HG03280 (cell line): ENCODE measurements around the gene SH2D3C.
"Not testable (repeated sequence)": the region's sequence is repeated elsewhere in the genome, so short reads cannot be mapped to it uniquely, and the experiment has no call there.

Experiments used
- ATAC-seq: cut with Tn5 transposase; IDR thresholded peaks from one replicate; pipeline ENCODE4 v1.9.1; 2021; ENCODE audit warnings: mild to moderate bottlenecking, moderate library complexity; ENCODE audit not compliant: unreplicated experiment

SH2D3C gene

GRCh38 chr9:127785933-127786772, 7.7 kb upstream of the SH2D3C start, which contains the start of gene CDK9:
TSS of gene CDK9 (plus strand) at chr9:127786034. CDS start at chr9:127786149, 115 bp downstream.
- ATAC-seq: peak; percentile 69

- ATAC-seq: peak; percentile 54
These were observed 6.8 kb upstream of the SH2D3C start for GRCh38 chr9:127785023-127785932.

GRCh38 chr9:127783111-127784008, 4.9 kb upstream of the SH2D3C start:
- no peak for ATAC-seq

- ATAC-seq: no peak
These were observed 3.3 kb upstream of the SH2D3C start for GRCh38 chr9:127781806-127782205.

GRCh38 chr9:127780909-127781308, 2.4 kb upstream of the SH2D3C start:
- ATAC-seq: not testable (repeated sequence)

- ATAC-seq: no peak
These were observed 1.8 kb upstream of the SH2D3C start for GRCh38 chr9:127780126-127780885.

- ATAC-seq: peak; percentile 53
These were observed 893 bp upstream of the SH2D3C start for GRCh38 chr9:127779136-127779981.

- no peak for ATAC-seq
These were observed 992 bp downstream of the SH2D3C start for GRCh38 chr9:127777368-127777980.

GRCh38 chr9:127776924-127777289, 1.6 kb downstream of the SH2D3C start:
- no peak for ATAC-seq

GRCh38 chr9:127776195-127776923, 2.1 kb downstream of the SH2D3C start:
- no peak for ATAC-seq

GRCh38 chr9:127773981-127774380, 4.5 kb downstream of the SH2D3C start:
- ATAC-seq: no peak

GRCh38 chr9:127773272-127773671, 5.2 kb downstream of the SH2D3C start:
- ATAC-seq: no peak

GRCh38 chr9:127772603-127773002, 5.9 kb downstream of the SH2D3C start:
- no peak for ATAC-seq

GRCh38 chr9:127771570-127772189, 6.8 kb downstream of the SH2D3C start:
- no peak for ATAC-seq

GRCh38 chr9:127770905-127771569, 7.4 kb downstream of the SH2D3C start:
- ATAC-seq: peak; percentile 86

- no peak for ATAC-seq
These were observed 7.9 kb downstream of the SH2D3C start for GRCh38 chr9:127770583-127770904.

GRCh38 chr9:127769929-127770582, 8.4 kb downstream of the SH2D3C start:
- ATAC-seq: no peak
